Left lung (tissue), 10 donors: ENCODE results near the gene POLA1. TPM values are rescaled to one million over a fixed set of nuclear protein-coding genes. Genes with fewer than 3 reads are reported as not detected.

Source experiments
- ATAC-seq: fragments of 200-7000 bp; cut with Tn5 transposase; one replicate; pipeline ENCODE4 v1.9.1; 2020; ENCODE audit warnings: moderate library complexity
- DNase-seq, 4 donors: peaks; one replicate each; pipeline ENCODE4 v3.0.0-alpha.2; 2013 to 2020
- H3K27ac ChIP-seq, 2 donors: fragments of 200-600 bp; sonication (generic) in 1 of 2; one replicate each; pipeline versions ENCODE4 v1.5.0 to v1.8.0; 2020 to 2021
- H3K27me3 ChIP-seq, 2 donors: fragments of 200-600 bp; sonication (generic) in 1 of 2; one replicate each; pipeline versions ENCODE4 v1.5.0 to v1.8.0; 2020 to 2021
- H3K36me3 ChIP-seq, 2 donors: fragments of 200-600 bp; sonication (generic) in 1 of 2; one replicate each; pipeline versions ENCODE4 v1.5.0 to v1.8.0; 2020 to 2021
- H3K4me1 ChIP-seq, 2 donors: fragments of 200-600 bp; one replicate each; pipeline ENCODE4 v1.8.0; 2021
- H3K4me3 ChIP-seq, 2 donors: fragments of 200-600 bp; sonication (generic) in 1 of 2; one replicate each; pipeline versions ENCODE4 v1.5.0 to v1.8.0; 2020 to 2021; ENCODE audit warnings: mild to moderate bottlenecking in 1 of 2
- H3K9me3 ChIP-seq, 2 donors: fragments of 200-600 bp; sonication (generic) in 1 of 2; one replicate each; pipeline versions ENCODE4 v1.5.0 to v1.8.0; 2020 to 2021
- CTCF ChIP-seq, 2 donors: fragments of 200-600 bp; sonication (generic) in 1 of 2; IDR thresholded peaks; one replicate each; pipeline versions ENCODE4 v1.5.0 to v1.8.0; 2021; ENCODE audit warnings: antibody characterized with exemption in 2 of 2
- intact Hi-C, 2 donors: fragments of 100-400 bp; cut with DNase I; formaldehyde crosslinking; loops; one replicate each; pipeline versions ENCODE4 v1.11.2 to v1.14.2; 2022
- polyA plus RNA-seq, 6 donors: library from polyadenylated mRNA; unstranded; fragments of 120-200 nt; gene quantifications; one replicate each; pipeline ENCODE4 v1.2.1, GENCODE V29; 2013; ENCODE audit not compliant: insufficient read length in 6 of 6
- total RNA-seq, 2 donors: library from RNA; stranded (reverse); fragmentation: NEBNext Ultra II Directional; extraction: Animal tissue kit (Norgen Biotek cat#: 25700); gene quantifications; one replicate each; pipeline ENCODE4 v1.2.1, GENCODE V29; 2021
- donor health status: DM: no; HTN: yes; CAD: no.
- donor health status: DM: no; HTN: no; CAD: no.

POLA1 gene
- total and polyA plus RNA-seq, 8 donors, result 11.0 to 19.6 (median 15.8) TPM

GRCh38 chrX:24838629-24839028, 144.9 kb downstream of the POLA1 start:
- Histone ChIP-seq H3K27ac (no peak overlapping the region), H3K4me1 (no peaks in the 10 kb centered on the region), H3K27me3 (no peaks in the 10 kb centered on the region), H3K4me3 (no peak overlapping the region), H3K9me3 (no peaks in the 10 kb centered on the region), H3K36me3 (no peaks in the 10 kb centered on the region)
- intact Hi-C loops, result no loop called here
- ATAC-seq, result peak; percentile 62
- peak; percentile 33 to 49 for TF ChIP-seq CTCF (IDR thresholded peaks at IDR 0.05)
- DNase-seq, result peak in 2 of 4 donors; percentile 23 to 34

GRCh38 chrX:24839331-24839730, 145.6 kb downstream of the POLA1 start:
- Histone ChIP-seq H3K4me3 (no peak overlapping the region), H3K36me3 (no peaks in the 10 kb centered on the region), H3K27me3 (no peaks in the 10 kb centered on the region), H3K9me3 (no peaks in the 10 kb centered on the region), H3K4me1 (no peaks in the 10 kb centered on the region), H3K27ac (no peak overlapping the region)
- intact Hi-C loops, result no loop called here
- ATAC-seq (no peak), DNase-seq (no peak)
- no peak for TF ChIP-seq CTCF (IDR thresholded peaks at IDR 0.05)

GRCh38 chrX:24842486-24842885, 148.8 kb downstream of the POLA1 start:
- Histone ChIP-seq H3K9me3 (no peaks in the 10 kb centered on the region), H3K27me3 (no peaks in the 10 kb centered on the region), H3K27ac (no peak overlapping the region), H3K4me3 (no peak overlapping the region), H3K4me1 (no peaks in the 10 kb centered on the region), H3K36me3 (no peaks in the 10 kb centered on the region)
- DNase-seq, result no peak
- intact Hi-C loops, result no loop called here
- TF ChIP-seq CTCF (IDR thresholded peaks at IDR 0.05), result no peak
- ATAC-seq, result no peak

- Histone ChIP-seq H3K9me3 (no peaks in the 10 kb centered on the region), H3K27me3 (no peaks in the 10 kb centered on the region), H3K4me1 (no peaks in the 10 kb centered on the region), H3K36me3 (no peaks in the 10 kb centered on the region), H3K27ac (no peak overlapping the region), H3K4me3 (no peak overlapping the region)
- peak in 2 of 4 donors; percentile 14 to 37 for DNase-seq
- intact Hi-C loops, result no loop called here
- TF ChIP-seq CTCF (IDR thresholded peaks at IDR 0.05), result no peak
- no peak for ATAC-seq
These were observed 152.9 kb downstream of the POLA1 start for GRCh38 chrX:24846550-24847150.

- no peak for TF ChIP-seq CTCF (IDR thresholded peaks at IDR 0.05)
- no peak overlapping the region for H3K4me3 ChIP-seq
- no peaks in the 10 kb centered on the region for H3K27me3 ChIP-seq
- DNase-seq (no peak), ATAC-seq (no peak)
- H3K27ac ChIP-seq, result no peak overlapping the region
- no peaks in the 10 kb centered on the region for H3K9me3 ChIP-seq
- no peaks in the 10 kb centered on the region for H3K4me1 ChIP-seq
- intact Hi-C loops, result no loop called here
- H3K36me3 ChIP-seq, result no peaks in the 10 kb centered on the region
These were observed 157.6 kb downstream of the POLA1 start for GRCh38 chrX:24851289-24851688.
